Occipital lobe (tissue), 2 donors: ENCODE results near the gene MAVS. TPM values are rescaled to one million over a fixed set of nuclear protein-coding genes. Genes with fewer than 3 reads are reported as not detected.

Experiments used
- DNase-seq: peaks from one replicate; lab custom pipeline; 2025; lab: John Stamatoyannopoulos, UW
- total RNA-seq: library from RNA; depleted of rRNA; stranded (reverse); fragments of >200 nt; gene quantifications from one replicate; pipeline ENCODE4 v1.2.3, GENCODE V29; 2014

Gene MAVS
- 8.0 TPM for total RNA-seq

- peak; percentile 85 for DNase-seq
Measured at GRCh38 chr20:3846740-3847428, at the start of gene MAVS. Gene MAVS, plus strand, starts transcription at chr20:3846834. Its CDS starts 7,791 bp downstream, at chr20:3854625.

- DNase-seq: no peak
Measured at GRCh38 chr20:3797226-3797545, 49.4 kb upstream of the MAVS start.

- DNase-seq: no peak
Measured at GRCh38 chr20:3797592-3798372, 48.9 kb upstream of the MAVS start.

- DNase-seq: no peak
Measured at GRCh38 chr20:3798373-3798768, 48.3 kb upstream of the MAVS start.

- DNase-seq: no peak
Measured at GRCh38 chr20:3798908-3799248, 47.8 kb upstream of the MAVS start.

- no peak for DNase-seq
Measured at GRCh38 chr20:3800256-3800877, 46.3 kb upstream of the MAVS start.

GRCh38 chr20:3800878-3801260 lies 45.8 kb upstream of the MAVS start:
- DNase-seq: no peak

- DNase-seq: no peak
Measured at GRCh38 chr20:3801299-3801698, 45.3 kb upstream of the MAVS start.

- no peak for DNase-seq
Measured at GRCh38 chr20:3801846-3802245, 44.8 kb upstream of the MAVS start.

GRCh38 chr20:3802524-3803239 lies 44.0 kb upstream of the MAVS start:
- no peak for DNase-seq

GRCh38 chr20:3803289-3803688 lies 43.3 kb upstream of the MAVS start:
- DNase-seq: no peak

GRCh38 chr20:3803854-3804253 lies 42.8 kb upstream of the MAVS start:
- no peak for DNase-seq

- no peak for DNase-seq
Measured at GRCh38 chr20:3804254-3804751, 42.3 kb upstream of the MAVS start.

GRCh38 chr20:3804781-3805180 lies 41.9 kb upstream of the MAVS start:
- DNase-seq: no peak

GRCh38 chr20:3808544-3808943 lies 38.1 kb upstream of the MAVS start:
- DNase-seq: no peak

- DNase-seq: peak; percentile 95
Measured at GRCh38 chr20:3811467-3812258, 35.0 kb upstream of the MAVS start.

GRCh38 chr20:3812259-3812681 lies 34.4 kb upstream of the MAVS start:
- DNase-seq: no peak

- no peak for DNase-seq
Measured at GRCh38 chr20:3812975-3813847, 33.4 kb upstream of the MAVS start.

- no peak for DNase-seq
Measured at GRCh38 chr20:3813848-3814581, 32.6 kb upstream of the MAVS start.
